VCaP (cell line): ENCODE results near the gene THAP12.

Experiments used
- H3K27ac ChIP-seq: fragments of 450-650 bp; 2 replicates; pipeline ENCODE4 v1.5.1; 2017
- CTCF ChIP-seq: fragments of 450-650 bp; conservative IDR thresholded peaks from 2 replicates; pipeline ENCODE4 v1.5.1; 2017; ENCODE audit warnings: mild to moderate bottlenecking, moderate library complexity

THAP12 gene

GRCh38 chr11:76361374-76361773 lies 19.6 kb downstream of the THAP12 start:
- no peak overlapping the region for H3K27ac ChIP-seq
- no peak for TF ChIP-seq CTCF

GRCh38 chr11:76355172-76355571 lies 25.8 kb downstream of the THAP12 start:
- no peak for TF ChIP-seq CTCF
- no peak overlapping the region for H3K27ac ChIP-seq

GRCh38 chr11:76348348-76348747 lies 32.6 kb downstream of the THAP12 start:
- no peak overlapping the region for H3K27ac ChIP-seq
- no peak for TF ChIP-seq CTCF

GRCh38 chr11:76347466-76347865 lies 33.5 kb downstream of the THAP12 start:
- peak; percentile 16; the same call in 1 of the 2 replicates for TF ChIP-seq CTCF
- no peak overlapping the region for H3K27ac ChIP-seq

- no peak for TF ChIP-seq CTCF
- no peak overlapping the region for H3K27ac ChIP-seq
These were observed 41.7 kb downstream of the THAP12 start for GRCh38 chr11:76339221-76339620.

GRCh38 chr11:76337923-76338322 lies 43.0 kb downstream of the THAP12 start:
- H3K27ac ChIP-seq: no peak overlapping the region
- TF ChIP-seq CTCF: no peak

- no peak for TF ChIP-seq CTCF
- H3K27ac ChIP-seq: no peak overlapping the region
These were observed 43.5 kb downstream of the THAP12 start for GRCh38 chr11:76337469-76337868.

GRCh38 chr11:76336597-76336996 lies 44.3 kb downstream of the THAP12 start:
- TF ChIP-seq CTCF: no peak
- H3K27ac ChIP-seq: no peak overlapping the region
